ENCODE data around the gene UTY.

Gene UTY

GRCh38 chrY:13339939-13340338 is 139.9 kb downstream of the UTY start:
- no peak overlapping the region for H3K4me3 ChIP-seq (ENCODE audit: low read length)
- DNase-seq (ENCODE audit: low read depth), result no peak
- TF ChIP-seq CTCF (conservative IDR thresholded peaks at IDR 0.05; ENCODE audit: low read depth, low read length), result no peak

- H3K4me3 ChIP-seq (ENCODE audit: low read length), result no peak overlapping the region
- no peak for TF ChIP-seq CTCF (conservative IDR thresholded peaks at IDR 0.05; ENCODE audit: low read depth, low read length)
- DNase-seq (ENCODE audit: low read depth), result no peak
These were observed 140.5 kb downstream of the UTY start for GRCh38 chrY:13339381-13339780.

- DNase-seq (ENCODE audit: low read depth), result no peak
- TF ChIP-seq CTCF (conservative IDR thresholded peaks at IDR 0.05; ENCODE audit: low read depth, low read length), result no peak
- H3K4me3 ChIP-seq (ENCODE audit: low read length), result no peak overlapping the region
These were observed 141.1 kb downstream of the UTY start for GRCh38 chrY:13338711-13339110.

GRCh38 chrY:13337934-13338333 is 141.9 kb downstream of the UTY start:
- no peak for DNase-seq (ENCODE audit: low read depth)
- TF ChIP-seq CTCF (conservative IDR thresholded peaks at IDR 0.05; ENCODE audit: low read depth, low read length), result no peak
- H3K4me3 ChIP-seq (ENCODE audit: low read length), result no peak overlapping the region

GRCh38 chrY:13333791-13334190 is 146.0 kb downstream of the UTY start:
- no peak for DNase-seq (ENCODE audit: low read depth)
- TF ChIP-seq CTCF (conservative IDR thresholded peaks at IDR 0.05; ENCODE audit: low read depth, low read length), result no peak
- no peak overlapping the region for H3K4me3 ChIP-seq (ENCODE audit: low read length)

- DNase-seq (ENCODE audit: low read depth), result no peak
- H3K4me3 ChIP-seq (ENCODE audit: low read length), result no peak overlapping the region
- TF ChIP-seq CTCF (conservative IDR thresholded peaks at IDR 0.05; ENCODE audit: low read depth, low read length), result no peak
These were observed 149.2 kb downstream of the UTY start for GRCh38 chrY:13330651-13331050.

GRCh38 chrY:13312966-13313365 is 166.9 kb downstream of the UTY start:
- H3K4me3 ChIP-seq (ENCODE audit: low read length), result no peak overlapping the region
- DNase-seq (ENCODE audit: low read depth), result no peak
- no peak for TF ChIP-seq CTCF (conservative IDR thresholded peaks at IDR 0.05; ENCODE audit: low read depth, low read length)
